H9 (cell line): ENCODE data around the gene DUSP14. TPM values are rescaled to one million over a fixed set of nuclear protein-coding genes. Genes with fewer than 3 reads are reported as not detected.

Source experiments
- DNase-seq: peaks from one replicate; pipeline ENCODE4 v3.0.0-alpha.2; 2017
- H2AFZ ChIP-seq: one replicate; pipeline ENCODE4 v1.6.1; 2013; ENCODE audit warnings: mild to moderate bottlenecking, low read length, control low read depth, moderate library complexity
- H2AK5ac ChIP-seq: 2 replicates; pipeline ENCODE4 v1.6.1; 2013; ENCODE audit warnings: low read length, control low read depth, mixed read lengths; ENCODE audit not compliant: insufficient read length
- H2BK120ac ChIP-seq: one replicate; pipeline ENCODE4 v1.6.1; 2013; ENCODE audit warnings: low read depth, mild to moderate bottlenecking, low read length, control low read depth, inconsistent platforms; ENCODE audit not compliant: poor library complexity, severe bottlenecking
- H2BK12ac ChIP-seq: 2 replicates; pipeline ENCODE4 v1.6.1; 2013; ENCODE audit warnings: low read length, control low read depth, mixed read lengths, low read depth; ENCODE audit not compliant: insufficient read length
- H2BK15ac ChIP-seq: 2 replicates; pipeline ENCODE4 v1.6.1; 2013; ENCODE audit warnings: low read depth, low read length, control low read depth
- H2BK20ac ChIP-seq: one replicate; pipeline ENCODE4 v1.6.1; 2013; ENCODE audit warnings: low read depth, mild to moderate bottlenecking, low read length, control low read depth, inconsistent platforms; ENCODE audit not compliant: poor library complexity, severe bottlenecking
- H2BK5ac ChIP-seq: 2 replicates; pipeline ENCODE4 v1.6.1; 2013; ENCODE audit warnings: low read length, control low read depth, mixed read lengths; ENCODE audit not compliant: insufficient read length
- H3K14ac ChIP-seq: 2 replicates; pipeline ENCODE4 v1.6.1; 2013; ENCODE audit warnings: low read length, control low read depth; ENCODE audit not compliant: insufficient read depth
- H3K18ac ChIP-seq: 2 replicates; pipeline ENCODE4 v1.6.1; 2013; ENCODE audit warnings: low read depth, mild to moderate bottlenecking, mixed read lengths, low read length, control low read depth; ENCODE audit not compliant: insufficient read length
- H3K23ac ChIP-seq: 2 replicates; pipeline ENCODE4 v1.6.1; 2013; ENCODE audit warnings: low read length, control low read depth, mixed read lengths, low read depth; ENCODE audit not compliant: insufficient read length
- H3K23me2 ChIP-seq: 2 replicates; pipeline ENCODE4 v1.6.1; 2013; ENCODE audit warnings: low read depth, mild to moderate bottlenecking, mixed read lengths, low read length, control low read depth; ENCODE audit not compliant: insufficient read length, poor library complexity, severe bottlenecking
- H3K27ac ChIP-seq: 2 replicates; pipeline ENCODE4 v1.5.1; 2013; ENCODE audit warnings: low read length, control low read depth, mixed read lengths, low read depth; ENCODE audit not compliant: insufficient read length
- H3K27me3 ChIP-seq: 2 replicates; pipeline ENCODE4 v1.6.1; 2013; ENCODE audit warnings: low read length, control low read depth, inconsistent platforms; ENCODE audit not compliant: insufficient read depth
- H3K4ac ChIP-seq: 2 replicates; pipeline ENCODE4 v1.6.1; 2013; ENCODE audit warnings: low read depth, mild to moderate bottlenecking, control low read depth, inconsistent platforms, low read length, moderate library complexity
- H3K4me1 ChIP-seq: 2 replicates; pipeline ENCODE4 v1.6.1; 2013; ENCODE audit warnings: low read length, control low read depth, inconsistent platforms; ENCODE audit not compliant: insufficient read depth
- H3K4me2 ChIP-seq: 2 replicates; pipeline ENCODE4 v1.6.1; 2013; ENCODE audit warnings: low read length, control low read depth, mixed read lengths; ENCODE audit not compliant: insufficient read length, insufficient read depth
- H3K56ac ChIP-seq: 2 replicates; pipeline ENCODE4 v1.6.1; 2013; ENCODE audit warnings: low read depth, mild to moderate bottlenecking, mixed read lengths, low read length, control low read depth; ENCODE audit not compliant: insufficient read length
- H3K79me1 ChIP-seq: 2 replicates; pipeline ENCODE4 v1.6.1; 2013; ENCODE audit warnings: low read depth, mild to moderate bottlenecking, moderate library complexity, low read length, control low read depth, inconsistent platforms; ENCODE audit not compliant: insufficient read depth, poor library complexity, severe bottlenecking
- H3K79me2 ChIP-seq: 2 replicates; pipeline ENCODE4 v1.6.1; 2013; ENCODE audit warnings: low read length, control low read depth, inconsistent platforms; ENCODE audit not compliant: insufficient read depth
- H3K9ac ChIP-seq: 2 replicates; pipeline ENCODE4 v1.6.1; 2013; ENCODE audit warnings: low read length, control low read depth, mixed read lengths; ENCODE audit not compliant: insufficient read length; ENCODE audit errors: extremely low read depth
- H3K9me3 ChIP-seq: one replicate; pipeline ENCODE4 v1.6.1; 2013; ENCODE audit warnings: low read depth, low read length, inconsistent platforms; ENCODE audit not compliant: control insufficient read depth
- H3T11ph ChIP-seq: one replicate; pipeline ENCODE4 v1.6.1; 2013; ENCODE audit warnings: mild to moderate bottlenecking, low read length, control low read depth, inconsistent platforms
- H4K20me1 ChIP-seq: one replicate; pipeline ENCODE4 v1.6.1; 2013; ENCODE audit not compliant: control insufficient read depth, insufficient read length, insufficient read depth
- H4K5ac ChIP-seq: 2 replicates; pipeline ENCODE4 v1.6.1; 2013; ENCODE audit warnings: low read depth, mild to moderate bottlenecking, mixed read lengths, low read length, control low read depth; ENCODE audit not compliant: insufficient read length
- H4K8ac ChIP-seq: replicated peaks from 2 replicates; pipeline ENCODE4 v1.6.1; 2013; ENCODE audit warnings: low read length, control low read depth, mixed read lengths, low read depth; ENCODE audit not compliant: insufficient read length
- H4K91ac ChIP-seq: 2 replicates; pipeline ENCODE4 v1.6.1; 2013; ENCODE audit warnings: low read depth, mild to moderate bottlenecking, moderate library complexity, mixed read lengths, low read length, control low read depth; ENCODE audit not compliant: insufficient read length
- H3K27ac Mint-ChIP-seq, 3 experiments: 2 replicates in 2 of 3; 3 replicates in 1 of 3; pipeline ENCODE4 v1.8.0; 2020 to 2021; ENCODE audit warnings: mixed read lengths in 3 of 3, mild to moderate bottlenecking in 1 of 3, moderate library complexity in 1 of 3
- H3K27me3 Mint-ChIP-seq: 2 replicates; pipeline ENCODE4 v1.8.0; 2021; ENCODE audit warnings: low read depth, mild to moderate bottlenecking, moderate library complexity, mixed read lengths
- H3K36me3 Mint-ChIP-seq, 3 experiments: 2 replicates in 2 of 3; 3 replicates in 1 of 3; pipeline ENCODE4 v1.8.0; 2020 to 2021; ENCODE audit warnings: low read depth in 3 of 3, mixed read lengths in 3 of 3; ENCODE audit not compliant: insufficient read depth in 1 of 3
- H3K4me1 Mint-ChIP-seq, 2 experiments: 2 replicates each; pipeline ENCODE4 v1.8.0; 2020; ENCODE audit warnings: mixed read lengths in 2 of 2
- H3K4me3 Mint-ChIP-seq, 2 experiments: 2 replicates in 1 of 2; 3 replicates in 1 of 2; pipeline ENCODE4 v1.8.0; 2020 to 2021; ENCODE audit warnings: mild to moderate bottlenecking in 2 of 2, mixed read lengths in 2 of 2, moderate library complexity in 1 of 2
- H3K9me3 Mint-ChIP-seq, 2 experiments: 2 replicates in 1 of 2; 3 replicates in 1 of 2; pipeline ENCODE4 v1.8.0; 2020; ENCODE audit warnings: mild to moderate bottlenecking in 2 of 2, mixed read lengths in 2 of 2, moderate library complexity in 1 of 2
- CTCF ChIP-seq: fragments of 200-600 bp; sonication (generic); conservative IDR thresholded peaks from 3 replicates; pipeline ENCODE4 v1.8.0; 2021; ENCODE audit warnings: antibody characterized with exemption, mild to moderate bottlenecking
- WGBS: extraction: QIAGEN DNeasy Blood & Tissue Kit; methylation state at CpG from one replicate; pipeline ENCODE4 v1.1.7; 2013; ENCODE audit warnings: missing lambda C conversion rate, low lambda C conversion rate, mixed read lengths; ENCODE audit not compliant: insufficient read length; ENCODE audit errors: extremely low coverage; 5-methylcytosine and 5-hydroxymethylcytosine counted together
- total RNA-seq: library from RNA; stranded (reverse); gene quantifications from 2 replicates; pipeline ENCODE4 v1.2.1, GENCODE V29; 2021

DUSP14 gene
- total RNA-seq, 1 experiment from 2014 or later, result 21.3 TPM

GRCh38 chr17:37557482-37557881, 67.8 kb downstream of the DUSP14 start:
- Mint-ChIP-seq H3K27me3 (no peaks in the 10 kb centered on the region), H3K27ac (no peak overlapping the region), H3K4me1 (peaks cover 5 to 6% of the 10 kb centered on the region in 2 experiments), H3K9me3 (no peaks in the 10 kb centered on the region), H3K4me3 (no peak overlapping the region), H3K36me3 (peaks cover 4 to 50% (median 32%) of the 10 kb centered on the region in 3 experiments; a peak in 5 of 7 replicates)
- Histone ChIP-seq H4K8ac (no peak overlapping the region), H2BK12ac (no peak overlapping the region), H3T11ph (no peak overlapping the region), H3K23ac (no peak overlapping the region), H3K4me1 (no peaks in the 10 kb centered on the region), H3K27me3 (no peaks in the 10 kb centered on the region), H2BK5ac (no peak overlapping the region), H3K9me3 (no peaks in the 10 kb centered on the region), H4K20me1 (no peaks in the 10 kb centered on the region), H3K18ac (no peak overlapping the region), H2AFZ (no peak overlapping the region), H3K9ac (no peak overlapping the region), H3K79me2 (no peaks in the 10 kb centered on the region), H2AK5ac (no peak overlapping the region), H4K91ac (no peak overlapping the region), H2BK15ac (no peak overlapping the region), H3K23me2 (no peaks in the 10 kb centered on the region), H3K79me1 (no peaks in the 10 kb centered on the region), H3K4me2 (no peak overlapping the region), H3K56ac (no peak overlapping the region), H4K5ac (no peak overlapping the region), H3K14ac (no peak overlapping the region), H2BK120ac (no peak overlapping the region), H3K27ac (no peak overlapping the region), H3K4ac (no peak overlapping the region), H2BK20ac (no peak overlapping the region)
- no peak for DNase-seq
- no CpG with 5 or more reads among the region's 2 CpGs for WGBS
- TF ChIP-seq CTCF, result no peak
